Gastrocnemius medialis (tissue), 4 donors: ENCODE data around the gene ZNF778.
"Not testable (repeated sequence)": the region's sequence is repeated elsewhere in the genome, so short reads cannot be mapped to it uniquely, and the experiment has no call there.

Source experiments
- POLR2A ChIP-seq, 2 donors: fragments of 450-650 bp; IDR thresholded peaks; one replicate each; pipeline ENCODE4 v1.6.1; 2017; ENCODE audit warnings: antibody characterized with exemption in 2 of 2, mild to moderate bottlenecking in 2 of 2, moderate library complexity in 2 of 2
- TF ChIP-seq, protein P1 (sequence below), 5 experiments: fragments of 450-650 bp in 3 of 5; fragments of 200-600 bp in 2 of 5; sonication (generic) in 2 of 5; IDR thresholded peaks in 4 of 5; conservative IDR thresholded peaks in 1 of 5; 1 replicate in 4 of 5; 2 replicates in 1 of 5; pipeline ENCODE4 v1.5.1; 2016 to 2019; ENCODE audit warnings: antibody characterized with exemption in 5 of 5, mild to moderate bottlenecking in 3 of 5, moderate library complexity in 3 of 5

DNA sequence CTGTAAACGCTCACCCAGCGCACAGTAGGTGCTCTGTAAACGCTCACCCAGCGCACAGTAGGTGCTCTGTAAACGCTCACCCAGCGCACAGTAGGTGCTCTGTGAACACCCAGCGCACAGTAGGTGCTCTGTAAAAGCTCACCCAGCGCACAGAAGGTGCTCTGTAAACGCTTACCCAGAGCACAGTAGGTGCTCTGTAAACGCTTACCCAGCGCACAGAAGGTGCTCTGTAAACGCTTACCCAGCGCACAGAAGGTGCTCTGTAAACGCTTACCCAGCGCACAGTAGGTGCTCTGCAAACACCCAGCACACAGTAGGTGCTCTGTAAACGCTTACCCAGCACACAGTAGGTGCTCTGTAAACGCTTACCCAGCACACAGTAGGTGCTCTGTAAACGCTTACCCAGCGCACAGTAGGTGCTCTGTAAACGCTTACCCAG, 30.9 kb upstream of the ZNF778 start:
- TF ChIP-seq, protein P1, sequence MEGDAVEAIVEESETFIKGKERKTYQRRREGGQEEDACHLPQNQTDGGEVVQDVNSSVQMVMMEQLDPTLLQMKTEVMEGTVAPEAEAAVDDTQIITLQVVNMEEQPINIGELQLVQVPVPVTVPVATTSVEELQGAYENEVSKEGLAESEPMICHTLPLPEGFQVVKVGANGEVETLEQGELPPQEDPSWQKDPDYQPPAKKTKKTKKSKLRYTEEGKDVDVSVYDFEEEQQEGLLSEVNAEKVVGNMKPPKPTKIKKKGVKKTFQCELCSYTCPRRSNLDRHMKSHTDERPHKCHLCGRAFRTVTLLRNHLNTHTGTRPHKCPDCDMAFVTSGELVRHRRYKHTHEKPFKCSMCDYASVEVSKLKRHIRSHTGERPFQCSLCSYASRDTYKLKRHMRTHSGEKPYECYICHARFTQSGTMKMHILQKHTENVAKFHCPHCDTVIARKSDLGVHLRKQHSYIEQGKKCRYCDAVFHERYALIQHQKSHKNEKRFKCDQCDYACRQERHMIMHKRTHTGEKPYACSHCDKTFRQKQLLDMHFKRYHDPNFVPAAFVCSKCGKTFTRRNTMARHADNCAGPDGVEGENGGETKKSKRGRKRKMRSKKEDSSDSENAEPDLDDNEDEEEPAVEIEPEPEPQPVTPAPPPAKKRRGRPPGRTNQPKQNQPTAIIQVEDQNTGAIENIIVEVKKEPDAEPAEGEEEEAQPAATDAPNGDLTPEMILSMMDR (IDR thresholded peaks at IDR 0.05 in 4 of 5, conservative IDR thresholded peaks at IDR 0.05 in 1 of 5), result not testable (repeated sequence)
- TF ChIP-seq POLR2A (IDR thresholded peaks at IDR 0.05), result not testable (repeated sequence)
